ENCODE results near the gene ATP9A. TPM values are rescaled to one million over a fixed set of nuclear protein-coding genes. Genes with fewer than 3 reads are reported as not detected.

The ATP9A gene
- total and polyA plus RNA-seq, 2 of the 4 experiments (the other 2 are of a cell fraction) = 10.6 to 22.4 TPM

DNA sequence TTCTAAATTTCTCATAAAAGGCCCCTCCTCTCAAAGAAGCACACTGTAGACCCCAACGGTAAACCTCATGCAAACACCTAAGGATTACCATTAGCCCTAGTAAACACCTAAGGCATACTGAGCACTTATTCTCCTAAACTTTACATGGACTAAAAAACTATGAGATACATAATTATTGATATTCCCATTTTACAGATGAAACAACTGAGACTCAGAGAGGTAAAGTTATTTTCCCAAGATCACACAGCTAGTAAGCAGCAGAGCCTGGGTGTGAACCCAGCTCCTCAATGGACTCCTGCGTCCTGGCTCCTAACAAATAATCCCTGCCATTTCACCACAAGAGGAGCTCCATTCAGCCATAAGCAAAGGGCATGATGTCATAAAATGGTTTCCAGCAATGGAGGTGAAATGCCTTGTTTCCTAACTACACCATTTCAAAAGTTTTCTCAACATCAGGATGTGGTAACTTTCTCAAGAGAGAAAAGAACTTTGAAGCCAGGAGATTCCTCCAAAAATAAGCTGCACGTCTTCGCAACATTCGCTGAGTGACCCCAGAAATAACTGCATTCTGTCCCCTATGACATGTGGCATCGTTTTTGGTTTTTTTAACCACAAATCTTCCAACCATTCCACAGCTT lies 4.1 kb downstream of the ATP9A start:
- Histone ChIP-seq H3K14ac (replicated peaks; ENCODE audit: low read depth, low read length) (no peak overlapping the region), H2BK20ac (ENCODE audit: low read depth, low read length) (peak overlapping the region; percentile 9; the same call in 1 of the 2 replicates), H2BK15ac (ENCODE audit: low read depth, low read length) (peak overlapping the region; percentile 32; the same call in 1 of the 3 replicates), H3K27me3 (ENCODE audit: control insufficient read depth, insufficient read depth, low read length) (no peaks in the 10 kb centered on the region), H3K36me3 (ENCODE audit: control insufficient read depth, insufficient read depth, low read length) (0 out of 2 replicates have a peak, but pooled peaks cover 2% of the 10 kb centered on the region), H4K8ac (ENCODE audit: low read depth in 2 of 2, low read length in 2 of 2) (peak overlapping the region in 1 of 2 experiments; percentile 0; a peak in 1 of 4 replicates), H3K9ac (ENCODE audit: low read depth, low read length) (no peak overlapping the region), H2AFZ (replicated peaks; ENCODE audit: low read length, poor library complexity) (no peak overlapping the region), H3K9me1 (ENCODE audit: insufficient read depth, low read length) (peaks cover 11% of the 10 kb centered on the region; the same call in 1 of the 2 replicates), H2BK5ac (ENCODE audit: low read depth, low read length, poor library complexity, severe bottlenecking) (no peak overlapping the region), H4K20me1 (ENCODE audit: insufficient read depth, low read length) (peaks cover 3% of the 10 kb centered on the region; the same call in 1 of the 2 replicates), H3K4ac (ENCODE audit: low read depth, low read length) (no peak overlapping the region), H4K5ac (ENCODE audit: low read depth, low read length) (no peak overlapping the region), H2AK9ac (replicated peaks; ENCODE audit: low read depth, low read length, poor library complexity) (no peak overlapping the region), H3K4me2 (ENCODE audit: low read depth, low read length) (no peak overlapping the region), H3K9me3 (ENCODE audit: control insufficient read depth, insufficient read depth, low read length) (no peaks in the 10 kb centered on the region; the same call in 1 of the 2 replicates), H3K18ac (ENCODE audit: low read depth, low read length) (no peak overlapping the region), H2BK120ac (ENCODE audit: low read depth, low read length) (no peak overlapping the region), H3K23ac (ENCODE audit: low read depth, low read length) (0 out of 2 replicates have a peak overlapping the region, but pooled peaks have one; percentile 34), H3K27ac (ENCODE audit: insufficient read depth, low read length) (no peak overlapping the region), H3K4me3 (ENCODE audit: insufficient read depth, low read depth, low read length) (no peak overlapping the region), H4K91ac (ENCODE audit: insufficient read depth, low read depth, low read length) (no peak overlapping the region; the same call in 1 of the 2 replicates), H3K56ac (ENCODE audit: extremely low read depth, insufficient read depth, low read length) (no peak overlapping the region), H2AK5ac (ENCODE audit: low read depth, low read length) (peak overlapping the region; percentile 35; the same call in 1 of the 2 replicates), H3K4me1 (ENCODE audit: control insufficient read depth, insufficient read depth, low read length) (peaks cover 6% of the 10 kb centered on the region), H3K79me1 (ENCODE audit: low read depth in 1 of 2, low read length in 2 of 2) (peaks cover 27 to 74% of the 10 kb centered on the region in 2 experiments)
- ChIA-PET POLR2A (ENCODE audit: unreplicated experiment) (no interaction called here), CTCF (no interaction called here)
- WGBS, 2 experiments (ENCODE audit: extremely low coverage in 2 of 2, insufficient read length in 1 of 2) = 93% methylated on average over 3 of the region's 6 CpGs; no CpG with 5 or more reads in 1 of the 2 experiments
- DNase-seq (peak; percentile 27), ATAC-seq (ENCODE audit: low read depth) (no peak)
- in situ Hi-C loops (cut with MboI; ENCODE audit: low sequenced_read_pairs) (loop anchor here (10.0 to 25.0 kb wide), 2 partner anchors 119 to 777 kb away; no protein-coding TSS in a partner anchor), dilution Hi-C loops (cut with HindIII; ENCODE audit: low sequenced_read_pairs, unreplicated experiment) (no loop called here), intact Hi-C loops (cut with micrococcal nuclease) (loop anchor here (10.0 kb wide), 1 partner anchor 119 kb away; no protein-coding TSS in a partner anchor)
- BruUV-seq (replicated peaks) = no TSS peak
- TF ChIP-seq MXI1 (IDR thresholded peaks at IDR 0.05; ENCODE audit: borderline replicate concordance, low read depth, low read length) (no peak), RAD21 (IDR thresholded peaks at IDR 0.05; ENCODE audit: low read length) (no peak), POLR2A (IDR thresholded peaks at IDR 0.05; ENCODE audit: low read depth, low read length) (no peak), NFE2L2 (IDR thresholded peaks at IDR 0.05; ENCODE audit: low read depth, low read length) (no peak), FOS (IDR thresholded peaks at IDR 0.05; ENCODE audit: low read depth, low read length) (no peak), BHLHE40 (IDR thresholded peaks at IDR 0.05; ENCODE audit: low read depth, low read length) (no peak), MAFK (IDR thresholded peaks at IDR 0.05; ENCODE audit: low read depth, low read length) (no peak), RFX5 (IDR thresholded peaks at IDR 0.05; ENCODE audit: low read depth, low read length) (no peak), RCOR1 (IDR thresholded peaks at IDR 0.05; ENCODE audit: insufficient replicate concordance, low read length) (no peak), CHD1 (IDR thresholded peaks at IDR 0.05; ENCODE audit: low read depth, low read length) (no peak), CEBPB (IDR thresholded peaks at IDR 0.05; ENCODE audit: low read depth, low read length) (no peak), SMC3 (IDR thresholded peaks at IDR 0.05; ENCODE audit: low read depth, low read length) (no peak)
- TF ChIP-seq, protein P1, sequence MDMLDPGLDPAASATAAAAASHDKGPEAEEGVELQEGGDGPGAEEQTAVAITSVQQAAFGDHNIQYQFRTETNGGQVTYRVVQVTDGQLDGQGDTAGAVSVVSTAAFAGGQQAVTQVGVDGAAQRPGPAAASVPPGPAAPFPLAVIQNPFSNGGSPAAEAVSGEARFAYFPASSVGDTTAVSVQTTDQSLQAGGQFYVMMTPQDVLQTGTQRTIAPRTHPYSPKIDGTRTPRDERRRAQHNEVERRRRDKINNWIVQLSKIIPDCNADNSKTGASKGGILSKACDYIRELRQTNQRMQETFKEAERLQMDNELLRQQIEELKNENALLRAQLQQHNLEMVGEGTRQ (IDR thresholded peaks at IDR 0.05; ENCODE audit: low read depth, low read length) = no peak
- TF ChIP-seq, protein P2, sequence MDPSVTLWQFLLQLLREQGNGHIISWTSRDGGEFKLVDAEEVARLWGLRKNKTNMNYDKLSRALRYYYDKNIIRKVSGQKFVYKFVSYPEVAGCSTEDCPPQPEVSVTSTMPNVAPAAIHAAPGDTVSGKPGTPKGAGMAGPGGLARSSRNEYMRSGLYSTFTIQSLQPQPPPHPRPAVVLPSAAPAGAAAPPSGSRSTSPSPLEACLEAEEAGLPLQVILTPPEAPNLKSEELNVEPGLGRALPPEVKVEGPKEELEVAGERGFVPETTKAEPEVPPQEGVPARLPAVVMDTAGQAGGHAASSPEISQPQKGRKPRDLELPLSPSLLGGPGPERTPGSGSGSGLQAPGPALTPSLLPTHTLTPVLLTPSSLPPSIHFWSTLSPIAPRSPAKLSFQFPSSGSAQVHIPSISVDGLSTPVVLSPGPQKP (IDR thresholded peaks at IDR 0.05; ENCODE audit: borderline replicate concordance, low read depth, low read length) = no peak
- TF ChIP-seq, protein P3, sequence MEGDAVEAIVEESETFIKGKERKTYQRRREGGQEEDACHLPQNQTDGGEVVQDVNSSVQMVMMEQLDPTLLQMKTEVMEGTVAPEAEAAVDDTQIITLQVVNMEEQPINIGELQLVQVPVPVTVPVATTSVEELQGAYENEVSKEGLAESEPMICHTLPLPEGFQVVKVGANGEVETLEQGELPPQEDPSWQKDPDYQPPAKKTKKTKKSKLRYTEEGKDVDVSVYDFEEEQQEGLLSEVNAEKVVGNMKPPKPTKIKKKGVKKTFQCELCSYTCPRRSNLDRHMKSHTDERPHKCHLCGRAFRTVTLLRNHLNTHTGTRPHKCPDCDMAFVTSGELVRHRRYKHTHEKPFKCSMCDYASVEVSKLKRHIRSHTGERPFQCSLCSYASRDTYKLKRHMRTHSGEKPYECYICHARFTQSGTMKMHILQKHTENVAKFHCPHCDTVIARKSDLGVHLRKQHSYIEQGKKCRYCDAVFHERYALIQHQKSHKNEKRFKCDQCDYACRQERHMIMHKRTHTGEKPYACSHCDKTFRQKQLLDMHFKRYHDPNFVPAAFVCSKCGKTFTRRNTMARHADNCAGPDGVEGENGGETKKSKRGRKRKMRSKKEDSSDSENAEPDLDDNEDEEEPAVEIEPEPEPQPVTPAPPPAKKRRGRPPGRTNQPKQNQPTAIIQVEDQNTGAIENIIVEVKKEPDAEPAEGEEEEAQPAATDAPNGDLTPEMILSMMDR (conservative IDR thresholded peaks at IDR 0.05; ENCODE audit: low read depth, low read length) = no peak
